GM18907 (cell line): ENCODE measurements around the gene TMEM266.

Source experiments
- ATAC-seq: cut with Tn5 transposase; IDR thresholded peaks from one replicate; pipeline ENCODE4 v1.9.1; 2021; ENCODE audit warnings: mild to moderate bottlenecking, moderate library complexity; ENCODE audit not compliant: unreplicated experiment

The TMEM266 gene

DNA sequence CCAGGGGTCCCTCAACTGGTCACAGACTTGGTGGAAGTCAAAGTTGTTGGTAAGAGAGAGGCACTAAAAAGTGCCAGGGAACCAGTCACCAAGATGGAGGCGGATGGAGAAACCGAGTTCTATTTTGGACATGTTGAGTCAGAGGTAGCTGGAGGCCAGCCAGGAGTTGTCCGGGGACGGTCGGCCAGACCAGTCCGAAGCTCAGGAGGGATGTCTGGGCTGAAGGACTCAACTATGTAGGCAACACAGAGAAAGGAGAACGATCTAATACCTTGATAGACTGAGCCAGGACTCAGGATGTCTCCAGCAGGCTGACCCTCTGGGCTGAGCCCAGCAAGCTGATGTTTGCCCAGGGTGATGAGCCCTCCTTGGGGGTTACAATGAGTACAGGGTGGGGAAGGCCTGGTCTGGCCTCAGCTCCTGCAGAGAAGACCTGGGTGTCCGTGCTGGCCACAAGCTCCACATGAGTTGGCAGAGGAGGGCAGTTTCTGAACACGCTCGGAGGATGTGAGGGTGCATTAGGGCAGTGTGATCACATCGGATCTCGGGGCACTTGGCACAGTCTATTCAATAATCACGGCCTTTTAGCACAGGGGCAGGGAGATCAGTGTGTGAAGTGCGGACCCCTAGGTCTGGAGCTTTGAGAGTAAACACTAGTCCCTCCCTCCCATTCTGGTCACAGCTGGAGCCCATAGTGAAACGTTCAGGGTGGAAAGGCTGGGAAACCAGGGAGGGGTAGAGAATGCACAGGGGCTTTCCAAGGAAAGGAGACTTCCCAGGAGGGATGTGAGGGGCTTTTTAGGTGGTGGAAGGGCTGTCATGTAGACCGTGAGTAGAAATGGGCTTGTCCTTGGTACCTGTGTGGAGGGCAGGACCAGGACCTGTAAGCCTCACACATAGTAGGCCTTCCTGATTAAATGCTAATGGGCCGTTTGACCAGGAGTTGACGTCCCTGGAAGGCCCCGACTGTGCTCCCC lies 139.6 kb downstream of the TMEM266 start:
- no peak for ATAC-seq

DNA sequence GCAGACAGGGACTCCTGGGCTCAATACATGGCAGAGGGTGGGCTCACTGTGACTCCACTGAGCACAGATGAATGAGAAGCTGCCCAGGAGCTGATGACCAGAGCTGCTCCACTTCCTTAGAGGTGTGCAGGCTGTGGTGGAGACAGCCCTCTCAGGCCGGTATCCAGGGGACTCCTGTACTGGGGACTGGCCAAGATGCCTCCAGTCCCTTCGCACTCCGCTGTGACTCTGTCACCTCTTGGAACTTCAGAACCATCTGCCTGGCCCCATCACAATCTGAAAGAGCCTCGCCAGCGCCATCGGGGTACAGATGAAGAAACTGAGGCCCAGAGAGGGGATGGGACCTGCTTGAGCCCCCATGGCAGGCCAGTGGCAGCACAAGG lies 140.3 kb downstream of the TMEM266 start:
- no peak for ATAC-seq

DNA sequence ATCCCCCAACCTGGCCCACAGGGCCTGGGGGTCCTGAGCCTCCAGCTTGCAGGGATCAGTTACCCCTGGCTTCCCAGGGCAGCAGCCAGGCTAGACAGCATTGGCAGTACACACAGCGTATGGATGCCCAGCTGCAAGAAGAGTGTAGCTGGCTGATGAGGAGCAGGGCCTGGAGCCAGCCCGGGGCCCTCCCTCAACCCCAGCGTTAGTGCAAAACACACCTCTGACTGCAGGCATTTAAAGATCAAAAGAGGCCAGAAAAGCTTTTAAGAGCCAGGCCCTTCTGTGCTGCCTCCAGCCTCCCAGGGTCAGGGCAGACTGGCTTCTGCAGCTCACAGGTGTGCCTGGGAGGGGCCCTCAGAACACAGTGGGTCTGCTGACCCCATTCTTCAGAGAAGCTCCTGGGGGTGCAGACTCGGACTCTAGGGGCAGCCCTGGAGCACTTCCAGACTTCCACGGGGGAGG lies 140.9 kb downstream of the TMEM266 start:
- ATAC-seq, result no peak

DNA sequence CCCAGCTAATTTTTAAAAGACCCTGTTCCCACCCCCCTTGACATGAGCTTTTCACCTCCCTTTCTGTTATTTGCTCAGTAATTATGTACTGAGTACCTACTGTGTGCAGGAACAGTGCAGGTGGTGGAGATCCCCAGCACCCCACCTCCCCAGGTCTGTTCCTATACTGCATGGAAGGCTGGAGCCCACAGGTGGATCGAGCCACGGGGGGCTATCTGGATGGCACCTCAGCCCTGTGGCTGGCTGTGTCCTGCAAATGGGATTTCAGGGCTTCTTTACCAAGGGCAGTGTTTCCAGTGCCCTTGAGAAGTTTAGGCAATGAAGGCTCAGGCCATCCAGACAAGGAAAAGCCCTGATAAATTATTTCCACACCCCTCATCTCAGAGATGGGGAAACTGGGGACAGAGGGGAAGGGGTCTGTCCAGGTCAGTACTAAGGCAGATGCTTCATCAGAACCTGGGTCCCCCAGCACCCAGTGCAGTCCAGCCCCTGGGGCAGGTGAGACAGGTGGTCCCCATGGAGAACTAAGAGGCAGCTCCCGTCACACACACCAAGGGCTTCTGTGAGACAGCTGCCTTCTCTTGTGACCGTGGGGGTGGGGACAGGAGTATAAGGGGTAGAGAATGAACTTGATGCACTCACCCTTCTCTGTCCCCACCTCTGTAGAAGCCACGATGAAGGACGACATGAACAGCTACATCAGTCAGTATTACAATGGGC lies 141.9 kb downstream of the TMEM266 start:
- no peak for ATAC-seq

DNA sequence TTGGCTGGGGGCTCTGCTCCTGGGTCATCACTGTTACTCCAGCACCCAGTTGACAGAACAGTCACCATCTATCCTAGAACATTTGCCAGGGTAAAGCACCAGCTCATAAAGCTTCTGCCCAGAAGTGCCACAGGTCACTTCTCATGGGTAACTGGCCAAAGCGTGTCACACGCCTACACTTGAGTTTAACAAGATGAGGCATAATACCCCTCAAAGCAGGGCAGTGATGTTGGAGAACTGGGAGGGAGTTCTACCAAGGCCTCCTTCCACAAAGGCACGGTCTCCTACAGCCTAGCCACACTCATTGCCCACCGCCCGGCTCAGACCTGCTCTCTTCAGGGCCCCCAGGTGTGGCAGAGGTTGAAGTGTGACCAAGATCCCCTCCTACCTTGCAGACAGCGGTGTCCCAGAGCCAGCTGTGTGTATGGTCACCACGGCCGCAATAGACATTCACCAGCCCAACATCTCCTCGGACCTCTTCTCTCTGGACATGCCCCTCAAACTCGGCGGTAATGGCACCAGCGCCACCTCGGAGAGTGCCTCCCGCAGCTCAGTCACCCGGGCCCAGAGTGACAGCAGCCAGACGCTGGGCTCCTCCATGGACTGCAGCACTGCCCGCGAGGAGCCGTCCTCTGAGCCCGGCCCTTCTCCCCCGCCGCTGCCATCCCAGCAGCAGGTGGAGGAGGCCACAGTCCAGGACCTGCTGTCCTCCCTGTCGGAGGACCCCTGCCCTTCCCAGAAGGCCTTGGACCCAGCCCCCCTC lies 143.7 kb downstream of the TMEM266 start:
- no peak for ATAC-seq

DNA sequence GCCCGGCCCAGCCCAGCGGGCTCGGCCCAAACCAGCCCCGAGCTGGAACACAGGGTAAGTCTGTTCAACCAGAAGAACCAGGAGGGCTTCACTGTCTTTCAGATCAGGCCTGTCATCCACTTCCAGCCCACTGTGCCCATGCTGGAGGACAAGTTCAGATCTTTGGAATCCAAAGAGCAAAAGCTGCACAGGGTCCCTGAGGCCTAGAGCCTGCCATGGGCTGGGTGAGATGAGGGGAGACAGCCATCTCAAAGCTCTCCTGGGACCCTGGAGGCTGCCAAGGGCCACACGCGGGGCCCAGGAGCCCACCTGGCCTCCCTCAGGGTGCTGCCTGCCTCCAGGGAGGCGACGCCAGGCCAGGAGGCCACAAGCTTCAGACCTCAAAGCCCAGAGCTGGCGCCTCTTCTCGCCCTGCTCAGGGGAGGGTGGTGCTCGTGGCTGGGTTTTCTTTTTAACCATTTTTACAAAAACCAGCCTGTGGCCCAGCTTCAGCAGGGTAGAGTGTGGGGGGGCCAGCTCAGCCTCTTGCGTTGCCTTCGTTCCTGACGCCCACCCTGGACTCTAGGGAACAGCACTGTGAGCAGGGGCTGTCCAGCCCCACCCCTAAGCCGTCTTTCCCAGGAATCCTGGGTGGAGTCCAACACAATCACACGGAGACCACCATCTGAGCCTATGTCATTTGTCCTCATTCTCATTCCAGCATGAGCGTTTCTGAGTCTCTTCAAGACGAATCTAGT lies 144.5 kb downstream of the TMEM266 start:
- no peak for ATAC-seq

DNA sequence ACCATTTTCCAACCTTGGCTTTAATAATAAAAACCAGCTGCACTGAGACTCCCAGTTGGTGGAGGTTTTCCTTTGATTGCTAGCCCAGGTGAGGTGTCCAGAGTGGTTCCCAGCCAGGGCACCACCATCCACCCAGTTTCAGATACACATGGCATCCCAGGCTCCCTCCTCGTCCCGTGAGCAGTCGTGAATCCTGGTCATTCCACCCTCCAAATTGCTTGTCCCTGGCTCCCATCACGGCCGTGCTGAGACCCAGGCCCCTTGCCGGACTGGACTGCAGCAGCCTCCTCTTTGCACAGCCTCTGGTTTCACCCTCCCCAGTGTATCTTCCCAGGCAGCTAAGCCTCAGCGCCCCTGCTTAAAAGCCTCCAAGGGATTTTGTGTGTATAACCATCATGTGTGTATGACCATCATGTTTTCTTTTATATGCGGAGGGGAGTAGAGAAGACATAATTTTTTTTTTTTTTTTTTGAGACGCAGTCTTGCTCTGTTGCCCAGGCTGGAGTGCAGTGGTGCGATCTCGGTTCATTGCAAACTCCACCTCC lies 145.2 kb downstream of the TMEM266 start:
- ATAC-seq, result no peak

DNA sequence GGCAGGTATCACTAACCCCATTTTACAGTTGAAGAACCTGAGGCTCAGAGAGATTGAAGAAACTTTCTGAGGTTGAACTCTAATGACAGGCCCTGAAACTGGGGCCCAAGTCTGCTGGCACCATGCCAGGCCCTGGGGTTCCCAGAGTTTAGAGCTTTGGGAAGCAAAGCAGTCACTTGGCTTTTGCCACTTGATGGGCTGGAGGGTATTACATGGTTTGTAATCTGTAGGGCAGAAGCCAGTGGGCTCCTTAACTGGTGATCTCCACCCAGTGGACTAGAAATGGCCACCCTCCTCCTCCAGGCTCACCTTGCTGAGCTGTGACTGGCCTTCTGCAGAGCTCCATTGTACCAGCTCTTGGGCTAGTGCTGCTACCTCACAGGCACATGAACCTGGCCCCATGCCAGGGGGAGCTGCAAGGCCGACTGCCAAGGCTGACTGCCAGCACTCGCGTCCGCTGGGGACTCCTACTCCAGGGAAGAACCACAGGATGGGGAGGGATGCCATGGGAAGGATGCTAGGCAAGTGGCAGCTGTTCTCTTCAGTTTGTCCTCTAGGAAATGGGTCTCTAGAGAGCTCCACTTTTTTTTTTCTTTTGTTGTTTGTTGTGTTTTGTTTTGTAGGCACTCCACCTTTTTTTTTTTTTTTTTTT lies 146.7 kb downstream of the TMEM266 start:
- ATAC-seq, result no peak

DNA sequence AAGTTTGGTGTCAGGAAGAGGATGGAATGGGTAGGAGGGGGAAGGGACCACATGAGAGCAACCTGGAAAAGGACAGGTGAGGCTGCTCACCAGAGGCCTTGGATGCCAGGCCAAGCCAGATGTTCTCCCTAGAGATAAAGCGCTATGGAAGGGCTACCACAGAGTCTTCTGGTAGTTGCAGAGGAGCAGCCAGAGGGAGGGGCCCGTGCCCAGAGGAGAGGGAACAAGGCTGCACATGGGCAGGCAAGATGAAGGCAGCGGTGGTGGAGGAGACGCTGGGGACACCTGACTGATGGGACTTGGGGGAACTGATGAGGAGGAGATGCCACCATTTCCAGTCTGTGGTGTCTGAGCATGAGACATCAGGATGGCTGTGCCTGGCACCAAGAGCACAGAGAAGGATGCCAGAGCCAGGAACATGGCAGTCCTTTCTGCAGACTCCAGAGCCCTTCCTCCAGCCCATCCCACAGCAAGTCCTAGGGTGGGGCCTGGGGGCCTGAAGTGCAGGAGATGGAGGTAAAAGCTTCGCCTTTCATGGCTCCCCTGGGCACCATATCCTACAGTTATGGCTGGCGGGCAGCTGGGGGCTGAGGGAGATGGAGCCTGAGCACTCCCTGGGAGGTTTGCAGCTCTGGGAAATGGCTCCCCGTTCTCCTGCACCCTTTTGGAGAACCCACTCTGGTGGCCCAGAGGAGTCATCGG lies 148.4 kb downstream of the TMEM266 start:
- ATAC-seq, result no peak

DNA sequence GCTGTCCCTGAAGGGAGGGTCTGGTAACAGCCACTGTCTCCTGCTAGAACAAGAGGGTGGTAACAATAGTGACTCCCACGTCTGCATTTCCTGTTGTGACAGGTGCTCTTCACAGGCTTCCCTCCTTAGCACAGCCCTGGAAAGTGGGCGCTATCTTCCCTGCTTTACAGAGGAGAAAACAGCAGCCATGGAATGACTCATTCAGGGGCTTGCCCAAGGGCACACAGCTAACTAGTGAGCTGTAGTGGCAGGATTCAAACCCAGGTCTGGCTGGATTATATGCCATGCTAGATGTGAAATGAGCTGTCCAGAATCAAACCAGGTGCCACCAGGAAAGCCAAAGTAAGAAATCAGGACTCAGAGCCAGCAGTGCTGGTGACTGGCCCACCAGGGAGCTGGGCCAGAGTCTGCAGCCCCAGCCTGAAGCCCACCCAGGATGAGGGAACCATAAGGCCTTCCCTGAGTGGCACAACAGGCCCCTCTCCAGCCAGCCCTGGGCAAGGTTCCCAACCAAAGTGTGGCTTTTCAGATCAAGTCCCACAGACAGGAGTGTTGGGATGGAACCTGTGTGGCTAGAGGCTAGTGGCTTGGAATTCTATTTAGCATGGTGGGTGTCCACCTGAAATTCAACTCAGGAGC lies 149.1 kb downstream of the TMEM266 start:
- ATAC-seq, result no peak

DNA sequence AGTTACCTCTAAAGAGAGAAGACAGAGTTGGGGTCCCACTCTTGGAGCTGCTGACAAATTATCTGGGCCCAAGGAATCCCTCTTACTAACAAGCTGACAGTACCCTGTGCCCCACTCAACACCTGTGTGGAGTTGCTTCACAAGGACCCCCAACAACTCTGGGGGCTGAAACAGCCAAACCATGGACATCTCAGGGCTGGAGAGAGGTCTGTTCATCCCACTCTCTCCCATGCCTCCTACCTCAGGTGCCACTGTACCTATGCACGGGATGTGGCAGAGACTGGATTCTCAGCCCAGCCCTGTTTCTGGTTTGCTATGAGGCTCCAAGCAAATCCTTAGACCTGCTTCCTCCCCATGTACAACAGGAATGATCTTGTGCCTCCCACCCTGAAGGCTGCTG lies 149.7 kb downstream of the TMEM266 start:
- no peak for ATAC-seq

DNA sequence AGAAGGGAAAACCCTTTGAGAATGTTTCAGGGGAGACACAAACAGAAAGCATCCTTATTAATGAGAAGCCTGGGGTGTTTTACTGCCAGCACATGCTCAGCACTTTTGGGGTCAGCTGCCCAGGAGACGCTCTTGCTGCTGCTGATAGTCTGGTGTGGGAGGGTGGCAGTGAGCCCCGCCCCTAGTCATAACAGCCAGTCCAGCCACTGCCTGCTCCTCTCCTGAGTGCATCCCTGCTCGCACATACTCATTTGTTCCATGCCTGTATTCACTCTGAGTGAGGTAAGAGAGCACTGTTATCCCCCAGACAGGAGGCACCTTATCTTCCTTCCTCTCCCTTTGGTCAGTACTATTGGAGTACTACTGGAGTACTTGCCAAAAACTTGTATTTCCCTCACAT lies 150.2 kb downstream of the TMEM266 start:
- no peak for ATAC-seq

DNA sequence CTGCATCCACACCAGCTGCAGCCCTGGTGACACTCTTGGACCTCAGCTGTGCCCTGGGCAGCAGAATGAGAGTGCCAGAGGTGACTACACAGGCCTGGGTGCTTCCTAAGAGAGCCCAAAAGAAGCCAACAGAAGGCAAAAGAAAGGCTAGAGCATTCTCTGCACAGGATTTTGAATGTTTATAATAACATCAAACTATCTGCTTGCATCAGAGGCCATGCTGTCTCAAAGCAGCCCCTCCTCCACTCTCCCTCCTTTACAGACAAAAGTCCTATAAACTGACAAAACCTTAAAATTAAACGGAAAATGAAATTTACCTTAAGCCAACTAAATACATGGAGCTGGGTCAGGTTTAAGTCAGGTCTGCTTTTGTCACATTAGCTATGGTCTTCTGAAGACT lies 155.8 kb downstream of the TMEM266 start:
- ATAC-seq, result no peak

DNA sequence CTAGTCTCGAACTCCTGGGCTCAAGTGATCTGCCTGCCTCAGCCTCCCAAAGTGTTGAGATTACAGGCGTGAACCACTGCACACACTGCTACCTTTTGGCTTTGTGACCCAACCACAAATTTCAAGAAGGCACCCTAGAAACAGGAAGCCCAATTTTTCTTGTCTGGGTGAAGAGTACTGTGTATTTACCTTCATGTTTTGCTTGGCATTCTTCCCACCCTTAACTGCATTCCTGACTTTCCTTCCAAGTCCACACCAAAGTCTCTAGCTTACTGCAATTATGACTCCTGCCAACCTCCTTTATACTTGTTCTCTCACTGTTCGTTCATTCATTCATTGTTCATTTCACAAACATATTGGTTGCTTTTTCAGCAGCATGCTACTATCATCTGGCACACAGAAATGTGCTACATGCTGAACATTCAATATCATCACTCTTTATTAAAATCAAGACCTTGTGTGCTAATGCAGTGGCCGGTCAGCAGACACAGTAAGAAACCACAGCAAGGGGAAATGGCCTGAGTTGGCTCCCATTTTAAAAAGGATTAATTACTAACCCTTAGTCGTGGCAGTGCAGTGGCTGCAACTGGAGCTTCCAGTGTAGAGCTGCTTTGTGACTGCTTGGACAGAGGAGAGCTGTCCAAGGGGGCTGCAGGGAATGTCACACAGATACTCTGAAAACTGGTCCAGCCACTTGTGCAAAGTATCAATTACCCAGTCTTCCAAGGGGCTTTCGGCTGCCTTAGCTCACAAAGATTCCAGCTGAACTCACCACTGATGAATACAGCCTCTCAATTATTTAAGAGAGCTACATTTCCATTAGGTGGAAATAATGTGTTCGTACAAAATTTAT lies 157.5 kb downstream of the TMEM266 start:
- ATAC-seq, result no peak

DNA sequence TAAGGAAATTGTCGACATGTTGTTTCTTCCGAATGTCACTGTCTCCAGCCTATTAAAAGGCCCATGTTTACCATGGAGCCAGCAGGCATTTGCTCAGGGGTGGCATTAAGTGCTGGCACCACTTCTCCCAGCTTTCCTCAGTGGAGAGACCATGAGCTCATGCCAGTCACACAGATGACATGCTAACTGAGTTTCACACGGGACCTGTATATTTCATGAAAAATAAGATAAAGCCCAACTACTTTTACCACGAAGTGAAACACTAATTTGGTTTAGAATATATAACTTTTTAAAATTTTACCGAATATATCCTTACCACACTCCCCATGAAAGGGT lies 158.1 kb downstream of the TMEM266 start:
- no peak for ATAC-seq

DNA sequence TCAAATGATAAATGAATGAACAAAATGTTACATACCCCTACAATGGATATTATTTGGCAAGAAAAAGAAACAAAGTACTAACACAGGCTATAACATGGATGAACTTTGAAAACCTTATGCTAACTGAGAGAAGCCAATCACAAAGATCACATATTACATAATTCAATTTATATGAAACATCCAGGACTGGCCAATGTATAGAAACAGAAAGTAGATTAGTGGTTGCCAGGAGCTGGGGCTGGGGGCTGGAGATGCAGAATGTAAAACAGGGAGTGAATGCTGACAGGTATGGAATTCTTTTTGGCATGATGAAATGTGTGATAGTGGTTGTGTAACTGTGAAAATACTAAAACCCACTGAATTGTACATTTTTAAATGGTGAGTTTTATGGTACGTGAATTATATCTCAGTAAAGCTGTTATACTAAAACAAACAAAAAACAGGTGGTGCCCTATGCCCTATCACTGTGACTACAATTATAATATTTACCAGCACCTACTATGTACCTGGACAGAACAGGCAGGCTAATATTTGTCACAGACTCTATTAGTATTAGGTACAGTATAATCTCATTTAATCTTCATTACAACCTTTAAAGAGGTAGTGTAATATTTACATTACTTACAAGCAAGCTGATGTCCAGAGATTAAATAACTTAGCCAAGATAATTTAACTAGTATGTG lies 161.4 kb downstream of the TMEM266 start:
- no peak for ATAC-seq

DNA sequence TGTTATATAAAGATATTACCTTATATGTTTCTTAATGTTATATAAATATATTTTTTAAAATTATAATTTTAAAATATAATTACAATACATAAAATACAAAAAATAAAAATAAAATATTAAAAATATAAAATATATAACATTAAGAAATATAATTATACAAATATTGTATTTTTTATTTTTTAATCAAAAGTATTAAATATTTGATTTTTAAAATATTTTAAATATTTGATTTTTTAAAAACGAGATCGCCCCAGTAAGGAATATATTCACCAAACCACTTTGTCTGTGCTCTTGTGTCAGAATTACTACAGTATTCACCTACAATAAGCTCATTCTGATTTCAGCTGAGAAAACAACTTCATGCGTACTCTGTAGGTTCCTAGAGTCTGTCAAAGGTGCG lies 162.4 kb downstream of the TMEM266 start:
- ATAC-seq, result no peak
